B cell (primary cell): ENCODE measurements around the gene MAVS. TPM values are rescaled to one million over a fixed set of nuclear protein-coding genes. Genes with fewer than 3 reads are reported as not detected.

Experiments
- ATAC-seq: fragments of 200-7000 bp; cut with Tn5 transposase; one replicate; pipeline ENCODE4 v1.10.0; 2021; ENCODE audit warnings: low read depth, mild to moderate bottlenecking, moderate number of reproducible peaks, moderate library complexity
- CTCF ChIA-PET: fragments of 350-600 bp; sonication (Branson Sonifier 250); formaldehyde crosslinking; loops from one replicate; lab custom pipeline; 2021; ENCODE audit warnings: antibody characterized with exemption, inconsistent platforms; lab: Charles Lee
- POLR2A ChIA-PET: fragments of 350-600 bp; sonication (Branson Sonifier 250); formaldehyde crosslinking; loops from one replicate; lab custom pipeline; 2021; ENCODE audit warnings: antibody characterized with exemption; lab: Charles Lee
- DNase-seq: peaks from one replicate; pipeline ENCODE4 v3.0.0; 2013
- H2AFZ ChIP-seq: 2 replicates; pipeline ENCODE4 v1.6.1; 2012; ENCODE audit warnings: mild to moderate bottlenecking, low read depth, low read length; ENCODE audit not compliant: insufficient read depth, poor library complexity, severe bottlenecking
- H3K27ac ChIP-seq, 2 donors: 1 replicate in 1 of 2; 2 replicates in 1 of 2; pipeline ENCODE4 v1.5.1; 2012 to 2013; ENCODE audit warnings: low read length in 2 of 2, mild to moderate bottlenecking in 2 of 2, moderate library complexity in 1 of 2
- H3K27me3 ChIP-seq, 4 experiments: fragments of 200-600 bp in 1 of 4; sonication (generic) in 1 of 4; replicated peaks in 1 of 4; 1 replicate in 2 of 4; 2 replicates in 2 of 4; pipeline versions ENCODE4 v1.6.1 to v1.7.0; 2013 to 2016; ENCODE audit warnings: low read length in 3 of 4, mild to moderate bottlenecking in 2 of 4, mixed read lengths in 1 of 4, moderate library complexity in 1 of 4; ENCODE audit not compliant: insufficient read depth in 4 of 4, control insufficient read depth in 3 of 4; ENCODE audit errors: control extremely low read depth in 1 of 4
- H3K36me3 ChIP-seq, 2 experiments: replicated peaks in 1 of 2; 1 replicate in 1 of 2; 2 replicates in 1 of 2; pipeline versions ENCODE4 v1.6.1 to v1.7.1; 2013; ENCODE audit warnings: low read length in 1 of 2; ENCODE audit not compliant: insufficient read depth in 2 of 2, control insufficient read depth in 1 of 2; ENCODE audit errors: control extremely low read depth in 1 of 2, extremely low read depth in 1 of 2
- H3K4me1 ChIP-seq, 2 donors: fragments of 200-600 bp in 1 of 2; sonication (generic) in 1 of 2; 1 replicate in 1 of 2; 2 replicates in 1 of 2; pipeline versions ENCODE4 v1.5.1 to v1.6.1; 2013 to 2017; ENCODE audit warnings: low read length in 2 of 2; ENCODE audit not compliant: control insufficient read depth in 2 of 2, insufficient read depth in 2 of 2
- H3K4me2 ChIP-seq: replicated peaks from 2 replicates; pipeline ENCODE3; 2012; ENCODE audit warnings: mild to moderate bottlenecking, low read depth, low read length; ENCODE audit not compliant: poor library complexity, severe bottlenecking
- H3K4me3 ChIP-seq, 5 experiments: fragments of 200-600 bp in 1 of 5; sonication (generic) in 1 of 5; 1 replicate in 3 of 5; 2 replicates in 2 of 5; pipeline versions ENCODE4 v1.5.1 to v1.7.0; 2011 to 2016; ENCODE audit warnings: low read length in 4 of 5, mild to moderate bottlenecking in 4 of 5, low read depth in 2 of 5, control low read depth in 1 of 5, moderate library complexity in 1 of 5; ENCODE audit not compliant: insufficient read depth in 1 of 5; ENCODE audit errors: control extremely low read depth in 1 of 5, extremely low read depth in 1 of 5
- H3K79me2 ChIP-seq: fragments of 200-600 bp; sonication (generic); one replicate; pipeline ENCODE4 v1.6.0; 2016; ENCODE audit warnings: low read length; ENCODE audit not compliant: control insufficient read depth, insufficient read depth
- H3K9ac ChIP-seq: fragments of 200-600 bp; sonication (generic); 2 replicates; pipeline ENCODE4 v1.6.1; 2017; ENCODE audit warnings: mild to moderate bottlenecking, low read length, moderate library complexity
- H3K9me3 ChIP-seq, 3 donors: one replicate each; pipeline versions ENCODE4 v1.6.1 to v1.7.1; 2013; ENCODE audit warnings: low read length in 2 of 3; ENCODE audit not compliant: control insufficient read depth in 2 of 3, insufficient read depth in 1 of 3; ENCODE audit errors: control extremely low read depth in 1 of 3
- H4K20me1 ChIP-seq: 2 replicates; pipeline ENCODE4 v1.6.0; 2012; ENCODE audit warnings: mild to moderate bottlenecking, low read length; ENCODE audit not compliant: insufficient read depth, control insufficient read depth, poor library complexity, severe bottlenecking
- H3K27ac Mint-ChIP-seq: one replicate; pipeline ENCODE4 v1.8.0; 2021; ENCODE audit warnings: mixed read lengths
- H3K27me3 Mint-ChIP-seq: one replicate; pipeline ENCODE4 v1.8.0; 2021; ENCODE audit warnings: mixed read lengths
- H3K4me1 Mint-ChIP-seq: one replicate; pipeline ENCODE4 v1.8.0; 2021; ENCODE audit warnings: mixed read lengths
- H3K4me3 Mint-ChIP-seq: one replicate; pipeline ENCODE4 v1.8.0; 2021; ENCODE audit warnings: mixed read lengths
- H3K9me3 Mint-ChIP-seq: one replicate; pipeline ENCODE4 v1.8.0; 2022; ENCODE audit warnings: mixed read lengths; ENCODE audit not compliant: insufficient read depth
- CTCF ChIP-seq: fragments of 200-600 bp; IDR thresholded peaks from one replicate; pipeline ENCODE4 v1.8.0; 2022; ENCODE audit warnings: antibody characterized with exemption, mild to moderate bottlenecking
- EZH2 ChIP-seq: IDR thresholded peaks from 2 replicates; pipeline ENCODE4 v1.6.1; 2012; ENCODE audit warnings: borderline replicate concordance, low read depth, mild to moderate bottlenecking, moderate library complexity, low read length; ENCODE audit not compliant: insufficient read depth, poor library complexity, severe bottlenecking
- WGBS: methylation state at CpG from one replicate; pipeline ENCODE4 v1.1.5; 2013; ENCODE audit warnings: missing lambda C conversion rate; ENCODE audit not compliant: insufficient coverage; 5-methylcytosine and 5-hydroxymethylcytosine counted together
- intact Hi-C: fragments of 100-400 bp; cut with micrococcal nuclease; formaldehyde crosslinking; loops from one replicate; pipeline ENCODE4 v1.10.0; 2022
- polyA plus RNA-seq: library from polyadenylated mRNA; depleted of rRNA; stranded (reverse); fragments of >200 nt; gene quantifications from 2 replicates; pipeline ENCODE4 v1.2.3, GENCODE V29; 2012
- total RNA-seq, 2 donors: library from RNA; stranded (reverse); fragments of 120-200 nt in 1 of 2; gene quantifications; 1 replicate in 1 of 2; 2 replicates in 1 of 2; pipeline versions ENCODE4 v1.2.3 to v1.2.4, GENCODE V29; 2013 to 2022

The MAVS gene
- total and polyA plus RNA-seq, 2 donors (not counting 1 experiment from before 2014, with no cell fraction given) = 17.2 to 52.2 TPM

DNA sequence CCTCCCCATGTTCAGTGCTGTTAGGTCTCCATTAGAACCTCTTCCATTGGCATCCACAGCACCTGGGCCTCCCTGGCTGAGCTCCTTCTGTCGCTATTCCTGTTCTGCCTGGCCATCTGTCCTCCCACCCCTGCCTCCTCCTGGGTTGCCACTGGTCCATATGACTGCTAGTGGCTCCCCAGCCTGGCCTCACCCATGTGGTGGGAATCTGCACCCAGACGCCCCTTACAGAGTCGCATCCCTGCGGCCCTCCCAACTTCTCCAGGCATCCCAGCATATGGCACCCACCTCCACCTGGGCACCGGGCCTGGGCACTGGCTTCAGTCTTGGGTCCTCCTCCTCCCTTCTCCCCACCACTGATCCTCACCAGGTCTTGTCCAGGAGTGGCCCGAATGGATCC, 42.8 kb upstream of the MAVS start:
- intact Hi-C loops = no loop called here
- no peak overlapping the region for H3K27ac ChIP-seq
- POLR2A ChIA-PET = no interaction called here

GRCh38 chr20:3804254-3804751, 42.3 kb upstream of the MAVS start:
- peaks cover 0 to 2% (median 0%) of the 10 kb centered on the region in 3 donors for H3K9me3 ChIP-seq
- H4K20me1 ChIP-seq = peaks cover 4% of the 10 kb centered on the region
- H3K36me3 ChIP-seq = peaks cover 0 to 62% of the 10 kb centered on the region in 2 experiments
- DNase-seq (no peak), ATAC-seq (no peak)
- H3K27ac ChIP-seq = no peak overlapping the region
- Mint-ChIP-seq H3K4me3 (no peak overlapping the region), H3K27ac (no peak overlapping the region), H3K9me3 (no peaks in the 10 kb centered on the region), H3K27me3 (no peaks in the 10 kb centered on the region), H3K4me1 (peaks cover 41% of the 10 kb centered on the region)
- no peaks in the 10 kb centered on the region for H3K27me3 ChIP-seq
- H3K79me2 ChIP-seq = peaks cover 37% of the 10 kb centered on the region
- no peak overlapping the region for H2AFZ ChIP-seq
- intact Hi-C loops = no loop called here
- ChIA-PET POLR2A (no interaction called here), CTCF (no interaction called here)
- no peak overlapping the region for H3K4me3 ChIP-seq
- no peak overlapping the region for H3K4me2 ChIP-seq
- no peak overlapping the region for H3K9ac ChIP-seq
- TF ChIP-seq CTCF = no peak
- TF ChIP-seq EZH2 = no peak
- H3K4me1 ChIP-seq = peaks cover 22 to 43% of the 10 kb centered on the region in 2 donors
- WGBS = 98% methylated on average over 6 of the region's 11 CpGs

More for the DNA sequence above, 42.8 kb upstream of the MAVS start:
- WGBS = 89% methylated on average over 6 of the region's 6 CpGs
- CTCF ChIA-PET = interaction anchor here (0.6 kb wide), 1 partner anchor 15 kb away, joined by 4 read pairs; no protein-coding TSS in a partner anchor
- peaks cover 0 to 62% of the 10 kb centered on the region in 2 experiments for H3K36me3 ChIP-seq
- no peak for DNase-seq
- Mint-ChIP-seq H3K4me3 (no peak overlapping the region), H3K4me1 (peaks cover 45% of the 10 kb centered on the region), H3K9me3 (no peaks in the 10 kb centered on the region), H3K27ac (no peak overlapping the region), H3K27me3 (no peaks in the 10 kb centered on the region)
- peaks cover 0 to 2% (median 0%) of the 10 kb centered on the region in 3 donors for H3K9me3 ChIP-seq
- peaks cover 26 to 47% of the 10 kb centered on the region in 2 donors for H3K4me1 ChIP-seq
- peaks cover 37% of the 10 kb centered on the region for H3K79me2 ChIP-seq
- ATAC-seq = no peak
- no peaks in the 10 kb centered on the region for H3K27me3 ChIP-seq
- H3K4me2 ChIP-seq = no peak overlapping the region
- no peak overlapping the region for H3K9ac ChIP-seq
- TF ChIP-seq CTCF (no peak), EZH2 (no peak)
- H4K20me1 ChIP-seq = peaks cover 4% of the 10 kb centered on the region
- H2AFZ ChIP-seq = no peak overlapping the region
- no peak overlapping the region for H3K4me3 ChIP-seq
